Liver (tissue), 3 donors: Measurements from ENCODE around the gene TEP1.

ENCODE experiments used
- CTCF ChIP-seq: fragments of 150-350 bp; IDR thresholded peaks from 2 replicates; pipeline ENCODE4 v1.5.1; 2017; ENCODE audit warnings: improper control_type of control experiment, low read depth, low read length; ENCODE audit not compliant: missing input control
- FOXA2 ChIP-seq: IDR thresholded peaks from 2 replicates; pipeline ENCODE4 v1.6.1; 2016; ENCODE audit warnings: antibody characterized with exemption
- MAX ChIP-seq: IDR thresholded peaks from 2 replicates; pipeline ENCODE4 v1.6.1; 2016; ENCODE audit warnings: antibody characterized with exemption
- RAD21 ChIP-seq, 2 donors: IDR thresholded peaks; 2 replicates each; pipeline ENCODE4 v1.6.1; 2016; ENCODE audit warnings: antibody characterized with exemption in 2 of 2, mild to moderate bottlenecking in 2 of 2
- REST ChIP-seq: IDR thresholded peaks from 2 replicates; pipeline ENCODE4 v1.6.1; 2016; ENCODE audit warnings: antibody characterized with exemption, mild to moderate bottlenecking
- RXRA ChIP-seq, 2 donors: IDR thresholded peaks; 2 replicates each; pipeline ENCODE4 v1.6.1; 2017 to 2018; ENCODE audit warnings: antibody characterized with exemption in 2 of 2, mild to moderate bottlenecking in 1 of 2
- TAF1 ChIP-seq: conservative IDR thresholded peaks from 2 replicates; pipeline ENCODE4 v1.6.1; 2016; ENCODE audit warnings: antibody characterized with exemption, mild to moderate bottlenecking
- donor health status: healthy.
- donor health status: healthy.

GRCh38 chr14:20332788-20333493 lies 80.4 kb downstream of the TEP1 start, which contains the start of gene CCNB1IP1:
- no peak for TF ChIP-seq CTCF
- no peak for TF ChIP-seq FOXA2
- no peak for TF ChIP-seq RAD21 (IDR thresholded peaks at IDR 0.05)
- no peak for TF ChIP-seq MAX
- TF ChIP-seq REST, result peak; percentile 87
- peak; percentile 54 for TF ChIP-seq TAF1
- peak in 1 of 2 donors; percentile 69 for TF ChIP-seq RXRA (IDR thresholded peaks at IDR 0.05)
